ENCODE data around the gene COPE.

DNA sequence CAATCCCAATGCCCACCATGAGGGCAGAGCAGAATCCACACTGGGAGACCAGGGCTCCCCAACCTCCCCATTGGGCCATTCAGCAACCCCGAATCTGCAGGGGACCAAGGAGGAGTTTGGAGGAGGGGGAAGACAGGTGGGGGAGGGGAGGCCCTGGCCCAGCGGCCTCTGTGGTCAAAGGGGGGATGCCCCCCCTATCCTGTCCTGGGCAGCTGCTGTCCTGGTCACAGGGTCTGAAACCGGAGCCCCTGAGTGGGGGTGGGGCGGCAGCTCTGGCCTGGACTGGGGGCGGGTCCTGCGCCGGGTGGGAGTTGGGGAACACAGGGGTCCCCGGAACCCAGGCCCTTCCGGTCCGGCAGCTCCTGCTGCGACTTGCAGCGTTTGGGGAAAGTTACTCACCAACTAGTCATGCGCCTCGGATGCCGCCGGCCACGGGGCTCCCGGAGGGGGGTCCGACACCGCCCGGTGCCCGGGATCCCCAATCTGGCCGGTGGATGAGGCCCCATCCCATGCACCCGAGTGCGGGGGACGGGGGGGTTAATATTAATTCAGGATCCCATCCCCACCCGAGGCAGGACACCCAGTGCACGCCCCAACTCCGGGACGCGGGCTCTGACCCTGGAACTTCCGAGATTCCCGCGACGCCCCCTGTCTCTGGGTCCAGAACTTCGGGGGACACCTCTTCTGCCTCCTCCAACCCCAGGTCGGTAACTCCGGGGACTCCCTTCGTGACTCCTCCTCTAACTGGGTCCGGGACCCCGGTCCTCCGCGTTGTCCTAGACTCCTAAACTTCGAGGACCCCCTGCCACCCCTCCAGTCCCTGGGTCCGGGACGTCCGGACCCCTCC, 21.0 kb upstream of the COPE start:
- TF ChIP-seq CTCF (IDR thresholded peaks at IDR 0.05) (no peak), EP300 (IDR thresholded peaks at IDR 0.05) (no peak), POLR2A (IDR thresholded peaks at IDR 0.05) (no peak)

Measured in gastroesophageal sphincter (tissue), 3 donors.